ENCODE data around the gene RASSF10.

The RASSF10 gene

DNA sequence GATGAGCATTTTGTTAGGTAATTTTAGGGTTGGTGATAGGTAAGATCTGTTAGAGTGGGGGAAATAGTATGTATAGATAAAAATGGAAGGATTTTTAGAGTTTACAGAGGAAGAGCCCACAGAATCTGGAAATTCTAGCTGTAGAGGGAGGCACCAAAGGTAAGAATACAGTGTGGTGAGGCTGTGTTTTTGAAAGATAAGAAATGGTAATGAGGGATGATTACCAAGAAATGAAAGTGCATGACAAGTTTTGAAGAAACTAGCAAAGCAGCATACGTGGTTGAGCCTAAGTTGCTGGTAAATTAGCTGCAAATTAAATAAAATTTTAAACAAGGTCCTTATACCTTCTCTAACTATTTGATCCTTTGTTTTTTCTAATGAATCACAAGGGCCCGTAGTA is 14.6 kb upstream of the RASSF10 start:
- DNase-seq (ENCODE audit: low spot score) = no peak

DNA sequence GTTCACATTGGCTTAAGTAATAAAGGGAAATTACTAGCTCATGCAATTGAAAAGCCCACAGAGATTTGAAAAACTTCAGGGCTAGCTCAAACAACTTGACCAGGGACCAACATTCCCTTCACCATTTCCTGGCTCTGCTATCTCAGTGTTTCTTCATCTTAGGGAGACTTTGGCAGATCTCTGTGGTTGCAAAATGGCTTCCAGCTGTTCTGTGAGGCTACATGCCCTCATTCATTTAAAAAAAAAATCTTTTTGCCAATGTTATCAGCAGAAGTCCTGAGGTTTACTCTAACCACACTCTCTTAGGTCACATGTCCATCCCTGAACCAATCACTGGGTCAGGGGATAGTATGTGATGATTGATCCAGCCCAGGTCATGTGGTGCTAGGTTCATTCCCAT is 13.9 kb upstream of the RASSF10 start:
- no peak for DNase-seq (ENCODE audit: low spot score)

GRCh38 chr11:12995823-12996222 is 13.3 kb upstream of the RASSF10 start:
- DNase-seq (ENCODE audit: low spot score) = no peak

DNA sequence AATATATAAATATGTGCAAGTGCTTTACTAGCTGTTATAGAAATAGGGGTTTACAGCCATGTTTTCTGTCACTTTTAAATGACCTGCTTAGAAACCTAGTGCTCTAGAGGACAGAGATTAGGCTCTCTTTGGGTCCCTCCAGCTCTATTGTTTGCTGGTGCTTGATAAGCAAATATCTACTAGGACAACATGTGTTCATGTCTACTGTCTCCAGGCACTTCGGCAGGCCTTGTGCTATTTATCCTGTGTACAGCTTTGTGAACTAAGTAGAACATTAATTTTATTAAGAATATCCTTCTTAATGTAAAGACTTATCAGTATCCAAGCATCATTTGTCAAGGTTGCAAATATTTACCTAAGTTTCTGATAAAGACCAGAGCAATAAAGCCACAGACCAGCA is 11.9 kb upstream of the RASSF10 start:
- DNase-seq (ENCODE audit: low spot score) = no peak

- no peak for DNase-seq (ENCODE audit: low spot score)
Measured at GRCh38 chr11:12998336-12998735, 10.8 kb upstream of the RASSF10 start.

DNA sequence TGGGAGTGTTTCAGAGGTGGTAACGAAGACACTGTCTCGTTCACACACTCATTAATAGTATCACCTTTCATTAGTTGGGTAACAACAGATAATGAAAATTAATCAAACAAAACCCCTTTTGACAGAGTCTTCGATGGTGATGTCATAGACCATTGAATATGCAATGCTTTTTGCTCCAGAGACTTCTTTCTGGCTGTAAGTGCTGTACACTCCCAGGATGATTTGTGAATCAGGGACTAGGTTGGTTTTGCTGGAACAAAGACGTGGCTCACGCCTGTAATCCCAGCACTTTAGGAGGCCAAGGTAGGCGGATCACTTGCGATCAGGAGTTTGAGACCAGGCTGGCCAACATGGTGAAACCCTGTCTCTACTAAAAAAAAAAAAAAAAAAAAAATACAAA is 9.5 kb upstream of the RASSF10 start:
- no peak for DNase-seq (ENCODE audit: low spot score)

DNA sequence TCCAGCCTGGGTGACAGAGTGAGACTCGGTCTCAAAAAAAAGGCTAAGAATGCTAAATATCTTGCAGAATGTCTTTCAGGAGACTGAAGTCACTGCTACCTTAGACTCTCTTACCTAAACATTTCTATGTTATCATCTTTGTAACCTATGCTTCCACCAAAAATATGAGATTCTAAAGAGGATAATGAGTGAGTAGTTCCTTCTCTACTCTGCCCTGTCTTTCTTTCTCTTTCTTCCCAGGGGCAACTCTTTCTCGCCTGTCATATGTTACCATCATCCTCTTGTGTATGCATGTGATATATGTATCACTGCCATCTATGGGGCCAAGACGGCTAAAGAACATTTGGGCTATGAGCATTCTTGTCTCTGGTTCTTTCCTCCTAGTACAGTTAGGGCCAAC is 9.0 kb upstream of the RASSF10 start:
- DNase-seq (ENCODE audit: low spot score) = no peak

GRCh38 chr11:13000721-13001120 is 8.4 kb upstream of the RASSF10 start:
- DNase-seq (ENCODE audit: low spot score) = no peak

DNA sequence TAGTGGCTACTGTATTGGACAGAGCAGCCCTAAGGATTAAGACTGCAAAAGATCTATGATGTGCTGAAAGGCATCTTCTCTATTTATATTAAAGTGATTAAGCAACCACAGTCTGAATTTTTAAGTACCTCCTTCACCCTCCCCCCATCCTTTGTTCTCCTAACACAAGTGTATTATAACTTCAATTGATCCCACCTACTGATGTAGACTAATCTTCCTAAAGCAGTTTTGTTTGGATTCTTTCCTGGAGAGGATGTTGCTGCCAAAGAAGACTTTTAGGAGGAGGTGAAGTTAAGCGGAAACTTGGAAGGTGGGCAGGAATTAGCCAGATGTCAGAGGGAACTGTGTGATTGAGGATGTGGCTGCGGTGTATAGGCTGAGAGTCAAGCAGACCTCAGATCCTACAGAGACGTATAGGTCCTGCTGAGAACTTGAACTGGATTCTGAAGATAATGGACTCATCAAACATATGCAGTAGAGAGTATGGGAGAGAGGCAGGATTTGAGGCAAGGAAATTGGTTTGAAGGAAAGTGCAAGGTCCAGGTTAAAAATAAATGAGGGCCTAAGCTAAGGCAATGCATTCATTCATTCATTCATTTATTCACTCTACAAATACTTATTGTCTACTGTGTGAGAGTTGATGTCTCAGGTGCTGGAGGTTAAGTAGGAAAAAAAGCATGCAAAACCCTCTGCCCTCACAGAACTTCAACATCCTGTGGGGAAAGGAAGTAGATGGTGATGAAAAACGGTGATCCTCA is 5.2 kb upstream of the RASSF10 start:
- no peak for DNase-seq (ENCODE audit: low spot score)

GRCh38 chr11:13007182-13008060 is 1.7 kb upstream of the RASSF10 start:
- no peak for DNase-seq (ENCODE audit: low spot score)

DNA sequence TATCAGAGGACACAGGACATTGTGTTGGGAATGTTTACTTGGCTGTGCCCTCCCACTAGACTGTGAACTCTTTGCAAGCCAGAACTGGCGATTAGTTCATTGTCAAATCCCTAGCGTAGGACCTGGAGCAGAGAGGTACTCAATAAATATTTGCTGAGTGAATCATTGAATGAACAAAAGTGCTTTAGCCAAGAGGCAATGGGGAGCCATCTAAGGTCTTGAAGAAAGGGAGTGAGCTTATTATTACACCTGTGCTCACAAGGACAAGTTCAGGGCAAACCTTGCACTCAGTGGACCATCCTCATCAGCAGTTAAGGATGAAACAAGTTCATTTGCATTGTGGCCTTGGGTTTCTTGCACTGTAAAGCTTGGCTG is 1.1 kb upstream of the RASSF10 start:
- DNase-seq (ENCODE audit: low spot score) = no peak

DNA sequence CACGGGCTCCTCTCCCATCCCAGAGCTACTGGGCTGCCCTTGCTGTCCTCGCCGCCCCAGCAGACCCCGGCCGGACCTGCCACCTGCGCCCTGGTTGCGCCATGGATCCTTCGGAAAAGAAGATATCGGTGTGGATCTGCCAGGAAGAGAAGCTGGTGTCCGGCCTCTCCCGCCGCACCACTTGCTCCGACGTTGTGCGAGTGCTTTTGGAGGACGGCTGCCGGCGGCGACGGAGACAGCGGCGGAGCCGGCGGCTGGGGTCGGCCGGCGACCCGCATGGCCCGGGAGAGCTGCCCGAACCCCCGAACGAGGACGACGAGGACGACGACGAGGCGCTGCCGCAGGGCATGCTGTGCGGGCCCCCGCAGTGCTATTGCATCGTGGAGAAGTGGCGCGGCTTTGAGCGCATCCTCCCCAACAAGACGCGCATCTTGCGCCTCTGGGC is 382 bp downstream of the RASSF10 start:
- no peak for DNase-seq (ENCODE audit: low spot score)

GRCh38 chr11:13009921-13010748 is 1.0 kb downstream of the RASSF10 start:
- DNase-seq (ENCODE audit: low spot score) = no peak

DNA sequence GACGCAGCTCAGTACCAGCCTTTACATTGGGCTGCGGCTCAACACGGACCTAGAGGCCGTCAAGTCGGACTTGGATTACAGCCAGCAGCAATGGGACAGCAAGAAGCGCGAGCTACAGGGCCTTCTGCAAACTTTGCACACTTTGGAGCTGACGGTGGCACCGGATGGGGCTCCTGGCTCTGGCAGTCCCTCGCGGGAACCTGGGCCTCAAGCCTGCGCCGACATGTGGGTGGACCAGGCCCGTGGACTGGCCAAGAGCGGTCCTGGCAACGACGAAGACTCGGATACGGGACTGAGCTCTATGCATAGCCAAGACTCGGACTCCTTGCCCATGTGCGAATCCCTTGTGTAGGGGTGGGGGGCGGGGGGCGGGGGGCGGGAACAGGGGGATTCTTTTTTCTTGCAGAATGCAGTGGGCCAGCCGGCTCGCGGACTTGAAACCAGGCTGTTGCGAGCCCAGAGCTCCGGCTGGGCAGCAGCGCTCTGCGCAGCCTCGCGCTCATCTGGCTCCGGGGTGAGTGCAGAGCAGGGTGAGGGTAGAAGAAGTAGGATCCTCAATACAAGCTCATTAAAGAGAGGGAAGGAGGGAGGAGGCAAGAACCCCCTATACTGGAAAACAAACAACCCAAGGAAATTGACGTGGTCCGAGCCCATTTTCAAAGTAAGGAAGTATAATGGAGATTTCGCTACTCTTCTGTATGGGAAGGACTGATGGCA is 1.8 kb downstream of the RASSF10 start:
- DNase-seq (ENCODE audit: low spot score) = no peak

DNA sequence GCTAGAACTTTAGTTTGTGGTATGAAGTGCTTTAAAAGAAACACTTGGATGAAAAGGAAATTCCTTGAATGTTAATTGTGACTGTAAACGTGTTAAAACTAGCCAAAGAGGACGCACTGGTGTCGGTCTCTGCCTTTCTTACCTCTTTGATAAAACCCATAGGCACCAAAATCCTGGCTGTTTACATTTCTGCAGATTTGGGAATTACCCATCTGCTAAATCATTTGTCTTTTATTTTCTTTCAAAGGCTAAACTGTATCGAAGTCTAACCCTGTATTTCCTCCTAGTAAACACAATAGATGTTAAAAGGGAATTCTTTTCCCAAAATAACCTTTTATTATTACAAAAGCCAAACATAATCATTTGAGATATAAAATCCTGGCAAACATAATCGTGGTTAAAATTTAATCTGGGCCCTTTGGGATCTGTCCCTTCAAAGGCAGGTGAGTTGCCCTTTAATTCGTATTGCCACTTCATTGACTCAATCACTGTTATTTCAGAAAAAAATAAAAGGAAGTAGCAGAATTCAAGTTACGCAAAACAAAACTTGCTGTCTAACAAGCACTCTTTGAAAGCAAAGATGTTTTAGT is 2.4 kb downstream of the RASSF10 start:
- no peak for DNase-seq (ENCODE audit: low spot score)

GRCh38 chr11:13012056-13012661 is 3.0 kb downstream of the RASSF10 start:
- DNase-seq (ENCODE audit: low spot score) = no peak

- no peak for DNase-seq (ENCODE audit: low spot score)
Measured at GRCh38 chr11:13013054-13013488, 4.0 kb downstream of the RASSF10 start.

GRCh38 chr11:13015753-13016152 is 6.6 kb downstream of the RASSF10 start:
- DNase-seq (ENCODE audit: low spot score) = no peak

DNA sequence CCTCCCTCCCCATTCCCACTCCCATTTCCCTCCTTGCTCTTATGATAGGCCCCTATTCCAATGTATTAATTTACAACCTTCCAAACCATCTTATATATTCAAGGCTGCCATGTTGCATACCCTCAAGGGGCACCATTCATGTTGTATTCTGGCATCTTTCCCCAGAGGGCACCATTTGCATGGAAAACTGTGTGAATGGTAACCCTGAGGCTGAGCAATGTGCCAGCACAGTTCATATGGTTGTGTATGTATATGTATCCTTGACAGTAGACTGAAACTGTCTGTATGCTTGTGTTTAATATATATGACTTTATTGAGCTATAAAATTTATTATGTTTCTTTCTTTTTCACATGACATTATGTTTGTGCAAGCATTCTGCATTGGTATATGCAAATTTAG is 7.3 kb downstream of the RASSF10 start:
- no peak for DNase-seq (ENCODE audit: low spot score)

GRCh38 chr11:13019313-13019712 is 10.2 kb downstream of the RASSF10 start:
- no peak for DNase-seq (ENCODE audit: low spot score)

DNA sequence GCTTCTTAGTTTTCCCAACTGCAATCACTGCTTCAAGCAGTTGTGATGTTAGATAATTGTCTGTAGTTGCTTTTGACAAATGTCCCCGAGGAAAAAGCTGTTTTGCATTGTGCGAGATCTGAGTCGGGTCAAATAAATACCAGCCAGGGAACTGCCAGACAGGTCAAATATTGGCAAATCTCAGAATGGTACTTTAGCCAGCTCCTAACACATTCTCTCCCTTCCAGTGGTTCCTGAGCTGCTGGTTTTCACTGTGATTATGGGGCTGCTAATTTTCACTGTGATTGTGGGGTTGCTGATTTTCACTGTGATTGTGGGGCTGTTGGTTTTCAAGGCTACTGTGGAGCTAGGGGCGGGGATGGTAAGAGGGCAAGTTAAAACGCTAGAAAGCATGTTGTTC is 14.3 kb downstream of the RASSF10 start:
- no peak for DNase-seq (ENCODE audit: low spot score)
